ENCODE data around the gene LPP. TPM values are rescaled to one million over a fixed set of nuclear protein-coding genes. Genes with fewer than 3 reads are reported as not detected.
A peak's percentile ranks its signal among the peaks of the same experiment; 100 is the strongest.

Gene LPP
- total and polyA plus RNA-seq, 8 donors = 23.1 to 220 (median 26.7) TPM

DNA sequence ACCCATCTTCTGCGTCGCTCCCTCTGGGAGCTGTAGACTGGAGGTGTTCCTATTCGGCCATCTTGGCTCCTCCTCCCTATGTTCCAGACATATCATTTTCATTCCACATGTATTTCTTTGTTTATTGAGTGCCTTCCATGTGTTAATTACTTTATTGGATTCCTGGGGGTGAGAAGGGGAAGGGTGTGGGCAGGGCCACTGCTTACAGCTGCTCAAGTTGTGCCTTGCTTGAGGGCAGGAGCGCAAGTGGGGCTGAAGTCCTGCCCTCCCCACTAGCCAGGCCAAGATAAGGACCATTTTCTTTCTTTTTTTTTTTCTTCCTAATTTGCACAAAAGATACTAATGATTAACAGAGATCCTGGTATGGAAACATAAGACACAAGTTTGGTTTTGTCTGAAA lies 224.8 kb downstream of the LPP start:
- no peak overlapping the region for H3K4me3 ChIP-seq
- DNase-seq = no peak
- H3K36me3 ChIP-seq = no peaks in the 10 kb centered on the region
- H3K9me3 ChIP-seq = no peaks in the 10 kb centered on the region
- no peak overlapping the region for H3K27ac ChIP-seq
- no peaks in the 10 kb centered on the region for H3K4me1 ChIP-seq
- ATAC-seq = no peak
- no peaks in the 10 kb centered on the region for H3K27me3 ChIP-seq
- intact Hi-C loops (cut with DNase I) = no loop called here
- TF ChIP-seq, protein P1, sequence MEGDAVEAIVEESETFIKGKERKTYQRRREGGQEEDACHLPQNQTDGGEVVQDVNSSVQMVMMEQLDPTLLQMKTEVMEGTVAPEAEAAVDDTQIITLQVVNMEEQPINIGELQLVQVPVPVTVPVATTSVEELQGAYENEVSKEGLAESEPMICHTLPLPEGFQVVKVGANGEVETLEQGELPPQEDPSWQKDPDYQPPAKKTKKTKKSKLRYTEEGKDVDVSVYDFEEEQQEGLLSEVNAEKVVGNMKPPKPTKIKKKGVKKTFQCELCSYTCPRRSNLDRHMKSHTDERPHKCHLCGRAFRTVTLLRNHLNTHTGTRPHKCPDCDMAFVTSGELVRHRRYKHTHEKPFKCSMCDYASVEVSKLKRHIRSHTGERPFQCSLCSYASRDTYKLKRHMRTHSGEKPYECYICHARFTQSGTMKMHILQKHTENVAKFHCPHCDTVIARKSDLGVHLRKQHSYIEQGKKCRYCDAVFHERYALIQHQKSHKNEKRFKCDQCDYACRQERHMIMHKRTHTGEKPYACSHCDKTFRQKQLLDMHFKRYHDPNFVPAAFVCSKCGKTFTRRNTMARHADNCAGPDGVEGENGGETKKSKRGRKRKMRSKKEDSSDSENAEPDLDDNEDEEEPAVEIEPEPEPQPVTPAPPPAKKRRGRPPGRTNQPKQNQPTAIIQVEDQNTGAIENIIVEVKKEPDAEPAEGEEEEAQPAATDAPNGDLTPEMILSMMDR (IDR thresholded peaks at IDR 0.05) = no peak

DNA sequence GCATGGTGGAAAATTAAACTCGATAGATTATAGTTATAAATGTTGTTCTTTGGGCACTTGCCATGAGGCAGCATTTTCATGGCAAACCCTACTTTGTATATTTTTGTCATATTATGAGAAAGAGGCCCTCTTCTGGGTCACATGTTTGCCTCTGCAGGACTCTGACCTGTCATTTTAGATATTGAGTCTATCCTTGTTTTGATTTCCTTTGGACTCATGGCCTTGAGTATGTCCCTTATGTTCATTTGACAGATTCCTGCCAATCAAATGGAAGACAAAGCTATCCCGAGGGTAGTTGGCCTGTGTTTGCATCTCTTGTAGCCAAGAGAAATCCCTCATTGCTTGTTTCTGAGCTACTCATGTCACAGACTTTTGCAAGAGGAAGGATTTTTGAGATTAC lies 226.3 kb downstream of the LPP start:
- no peak for ATAC-seq
- H3K27me3 ChIP-seq = no peaks in the 10 kb centered on the region
- H3K27ac ChIP-seq = no peak overlapping the region
- no peaks in the 10 kb centered on the region for H3K36me3 ChIP-seq
- H3K4me1 ChIP-seq = peaks cover 0 to 7% of the 10 kb centered on the region in 2 donors
- intact Hi-C loops (cut with DNase I) = no loop called here
- TF ChIP-seq, protein P1 (IDR thresholded peaks at IDR 0.05) = no peak
- DNase-seq = no peak
- no peaks in the 10 kb centered on the region for H3K9me3 ChIP-seq
- H3K4me3 ChIP-seq = no peak overlapping the region

DNA sequence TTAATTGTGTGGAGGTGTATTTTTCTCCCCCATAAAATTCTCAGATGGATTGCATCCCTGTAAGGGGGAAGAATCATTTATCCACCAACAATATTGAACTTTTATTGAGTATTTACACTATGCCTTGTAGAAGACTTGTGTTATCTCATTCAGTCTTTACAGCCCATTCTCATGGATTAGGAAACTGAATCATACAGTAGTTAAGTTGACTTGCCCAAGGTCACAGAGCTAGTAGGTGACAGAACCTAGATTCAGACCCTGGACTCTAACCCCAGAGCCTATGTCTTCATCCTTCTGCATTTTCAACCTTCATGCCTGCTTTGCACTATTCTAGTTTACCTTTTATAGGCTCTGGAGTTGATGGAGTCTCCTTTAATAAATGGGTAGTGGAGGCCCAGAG lies 226.8 kb downstream of the LPP start:
- TF ChIP-seq, protein P1 (IDR thresholded peaks at IDR 0.05) = no peak
- no peak for DNase-seq

DNA sequence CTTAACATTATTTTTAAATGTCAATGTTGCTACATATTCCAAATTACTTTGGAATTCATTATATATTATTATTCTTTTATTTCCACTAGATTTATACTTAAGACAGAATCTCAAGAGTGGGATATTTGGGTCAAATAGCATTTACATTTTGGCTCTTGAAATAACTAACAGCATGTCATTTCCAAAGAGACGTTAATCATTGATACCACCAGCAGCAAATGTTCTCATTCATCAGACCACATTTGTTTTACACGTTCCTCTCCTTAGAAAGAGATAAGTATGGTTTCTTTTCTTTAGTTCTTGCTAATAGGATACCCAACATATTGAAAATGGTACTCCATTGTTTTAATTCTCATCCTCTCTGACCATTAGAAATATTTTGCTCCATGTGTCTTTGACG lies 229.8 kb downstream of the LPP start:
- H3K27ac ChIP-seq = no peak overlapping the region
- no peaks in the 10 kb centered on the region for H3K27me3 ChIP-seq
- TF ChIP-seq, protein P1 (IDR thresholded peaks at IDR 0.05) = no peak
- no peaks in the 10 kb centered on the region for H3K36me3 ChIP-seq
- intact Hi-C loops (cut with DNase I) = no loop called here
- no peak overlapping the region for H3K4me3 ChIP-seq
- H3K9me3 ChIP-seq = no peaks in the 10 kb centered on the region
- peak in 1 of 4 donors; percentile 53 for DNase-seq
- peaks cover 0 to 22% of the 10 kb centered on the region in 2 donors for H3K4me1 ChIP-seq
- peak; percentile 10 for ATAC-seq

More for the DNA sequence above, 226.8 kb downstream of the LPP start:
- intact Hi-C loops (cut with DNase I) = no loop called here
- no peak overlapping the region for H3K4me3 ChIP-seq
- H3K9me3 ChIP-seq = no peaks in the 10 kb centered on the region
- no peaks in the 10 kb centered on the region for H3K36me3 ChIP-seq
- no peaks in the 10 kb centered on the region for H3K27me3 ChIP-seq
- ATAC-seq = no peak
- H3K4me1 ChIP-seq = peaks cover 0 to 12% of the 10 kb centered on the region in 2 donors
- no peak overlapping the region for H3K27ac ChIP-seq

DNA sequence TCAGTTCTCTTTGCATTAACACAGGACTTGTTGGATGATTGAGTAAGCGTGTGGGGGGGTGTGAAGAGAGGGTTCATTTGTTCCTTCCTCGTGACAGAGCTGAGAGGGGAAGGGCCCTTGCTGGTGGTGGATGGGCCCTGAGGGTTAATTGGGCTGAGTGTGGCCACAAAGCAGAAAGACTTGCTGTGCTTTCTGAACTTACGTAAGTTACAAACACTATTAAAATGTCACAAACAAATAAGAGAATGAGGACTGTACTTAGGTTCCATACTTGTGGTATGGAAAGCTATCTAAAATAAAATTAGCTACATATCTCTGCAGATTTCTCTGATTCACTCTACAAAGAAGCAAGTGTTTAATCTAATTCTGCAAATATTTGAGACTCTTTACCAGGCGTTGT lies 231.3 kb downstream of the LPP start:
- TF ChIP-seq, protein P1 (IDR thresholded peaks at IDR 0.05) = no peak
- H3K36me3 ChIP-seq = no peaks in the 10 kb centered on the region
- H3K27me3 ChIP-seq = no peaks in the 10 kb centered on the region
- H3K9me3 ChIP-seq = no peaks in the 10 kb centered on the region
- H3K4me1 ChIP-seq = peaks cover 7 to 37% of the 10 kb centered on the region in 2 donors
- no peak overlapping the region for H3K4me3 ChIP-seq
- DNase-seq (peak in 1 of 4 donors; percentile 64), ATAC-seq (peak; percentile 66)
- H3K27ac ChIP-seq = peak overlapping the region in 1 of 2 donors; percentile 39
- intact Hi-C loops (cut with DNase I) = no loop called here

Measured in left lung (tissue), 10 donors.